HepG2 (cell line): ENCODE data around the gene DCC. TPM values are rescaled to one million over a fixed set of nuclear protein-coding genes. Genes with fewer than 3 reads are reported as not detected.

ENCODE experiments used
- ATAC-seq: fragments of 200-7000 bp; cut with Tn5 transposase; 3 replicates; pipeline ENCODE4 v1.9.1; 2020; ENCODE audit warnings: mild to moderate bottlenecking, moderate library complexity
- BruUV-seq: library from RNA; stranded (reverse); fragments of 400-500 nt; replicated peaks from 2 replicates; lab custom pipeline; 2021; lab: Mats Ljungman, UMichigan
- CTCF ChIA-PET: fragments of 300-600 bp; formaldehyde crosslinking; extraction: SDS; loops from one replicate; lab custom pipeline; 2021; ENCODE audit warnings: low total read pairs, inconsistent platforms, low intra/inter-chr PET ratio; lab: Yijun Ruan, JAX
- POLR2A ChIA-PET: fragments of 350-600 bp; sonication (Branson Sonifier 250); formaldehyde crosslinking; loops from one replicate; lab custom pipeline; 2020; ENCODE audit warnings: antibody characterized with exemption, inconsistent platforms; lab: Yijun Ruan, JAX
- DNase-seq: peaks from one replicate; pipeline ENCODE4 v3.0.0-alpha.2; 2015; ENCODE audit warnings: low spot score
- FAIRE-seq: peaks from 3 replicates; lab custom pipeline; 2011; peaks lifted over from hg19 to GRCh38; lab: Jason Lieb, UNC
- H2AFZ ChIP-seq: one replicate; pipeline ENCODE4 v1.6.1; 2011; ENCODE audit warnings: low read length, inconsistent platforms
- H3K27ac ChIP-seq: fragments of 300-600 bp; 3 replicates; pipeline ENCODE4 v1.8.0; 2011; ENCODE audit warnings: mixed run types, mild to moderate bottlenecking, mixed read lengths, low read length, inconsistent platforms; ENCODE audit not compliant: insufficient read depth; ENCODE audit errors: extremely low read length
- H3K27me3 ChIP-seq, 2 experiments: fragments of 200-600 bp in 1 of 2; 2 replicates in 1 of 2; 3 replicates in 1 of 2; pipeline versions ENCODE4 v1.6.0 to v1.8.0; 2011; ENCODE audit warnings: low read length in 2 of 2, mild to moderate bottlenecking in 2 of 2, moderate library complexity in 2 of 2, inconsistent platforms in 1 of 2; ENCODE audit not compliant: insufficient read depth in 2 of 2, control insufficient read depth in 1 of 2
- H3K36me3 ChIP-seq, 2 experiments: fragments of 200-600 bp in 1 of 2; replicated peaks in 1 of 2; 2 replicates in 1 of 2; 3 replicates in 1 of 2; pipeline versions ENCODE4 v1.5.1 to v1.8.0; 2011; ENCODE audit warnings: low read length in 2 of 2, inconsistent platforms in 1 of 2; ENCODE audit not compliant: insufficient read depth in 2 of 2, control insufficient read depth in 1 of 2
- H3K4me1 ChIP-seq: 2 replicates; pipeline ENCODE4 v1.5.1; 2012; ENCODE audit warnings: low read length, inconsistent platforms; ENCODE audit not compliant: insufficient read depth
- H3K4me2 ChIP-seq: 2 replicates; pipeline ENCODE4 v1.6.0; 2011; ENCODE audit warnings: low read depth, low read length, inconsistent platforms
- H3K4me3 ChIP-seq, 3 experiments: fragments of 200-600 bp in 1 of 3; sonication (generic), shearing (Covaris generic) in 1 of 3; replicated peaks in 1 of 3; 2 replicates each; pipeline ENCODE4 v1.5.1; 2011 to 2016; ENCODE audit warnings: low read length in 3 of 3, inconsistent platforms in 2 of 3, low read depth in 2 of 3, mild to moderate bottlenecking in 2 of 3, control low read depth in 1 of 3, mixed read lengths in 1 of 3; ENCODE audit not compliant: insufficient read depth in 1 of 3
- H3K79me2 ChIP-seq: one replicate; pipeline ENCODE4 v1.6.1; 2011; ENCODE audit warnings: low read length, inconsistent platforms; ENCODE audit not compliant: insufficient read depth
- H3K9ac ChIP-seq: 2 replicates; pipeline ENCODE4 v1.6.0; 2011; ENCODE audit warnings: mild to moderate bottlenecking, low read depth, low read length, inconsistent platforms; ENCODE audit not compliant: insufficient read depth
- H3K9me3 ChIP-seq: 2 replicates; pipeline ENCODE4 v1.5.1; 2012; ENCODE audit warnings: mild to moderate bottlenecking, low read length
- H4K20me1 ChIP-seq: 2 replicates; pipeline ENCODE4 v1.6.0; 2011; ENCODE audit warnings: inconsistent platforms, mild to moderate bottlenecking, low read length, moderate library complexity; ENCODE audit not compliant: insufficient read depth
- BORCS8-MEF2B ChIP-seq: sonication (generic); formaldehyde crosslinking; IDR thresholded peaks from 2 replicates; pipeline ENCODE4 v1.8.0; 2022; ENCODE audit warnings: mild to moderate bottlenecking, missing genetic modification reagents
- NFYB ChIP-seq: sonication (generic); formaldehyde crosslinking; IDR thresholded peaks from 2 replicates; pipeline ENCODE4 v1.4.0; 2020; ENCODE audit warnings: missing genetic modification reagents
- RFXAP ChIP-seq: sonication (generic); formaldehyde crosslinking; IDR thresholded peaks from 2 replicates; pipeline ENCODE4 v1.4.0; 2020; ENCODE audit warnings: missing genetic modification reagents, borderline replicate concordance
- SMYD3 ChIP-seq: sonication (generic); formaldehyde crosslinking; IDR thresholded peaks from 2 replicates; pipeline ENCODE4 v1.8.1; 2023; ENCODE audit warnings: mild to moderate bottlenecking, missing genetic modification reagents
- SNAI1 ChIP-seq: sonication (generic); formaldehyde crosslinking; IDR thresholded peaks from 2 replicates; pipeline ENCODE4 v1.5.0; 2020; ENCODE audit warnings: mild to moderate bottlenecking, missing genetic modification reagents, borderline replicate concordance
- SUZ12 ChIP-seq: fragments of 150-350 bp; IDR thresholded peaks from 2 replicates; pipeline ENCODE4 v1.6.1; 2014; ENCODE audit warnings: low read depth, low read length
- TEAD2 ChIP-seq: sonication (generic); formaldehyde crosslinking; IDR thresholded peaks from 2 replicates; pipeline ENCODE4 v1.9.0; 2021; ENCODE audit warnings: missing genetic modification reagents
- TP53 ChIP-seq: sonication (generic); formaldehyde crosslinking; conservative IDR thresholded peaks from 2 replicates; pipeline ENCODE4 v1.4.0; 2020; ENCODE audit warnings: missing genetic modification reagents
- XBP1 ChIP-seq: sonication (generic); formaldehyde crosslinking; IDR thresholded peaks from 2 replicates; pipeline ENCODE4 v1.5.0; 2020; ENCODE audit warnings: missing genetic modification reagents
- ZNF253 ChIP-seq: sonication (generic); formaldehyde crosslinking; IDR thresholded peaks from 2 replicates; pipeline ENCODE4 v1.8.0; 2022; ENCODE audit warnings: mild to moderate bottlenecking, missing genetic modification reagents, borderline replicate concordance
- ZNF281 ChIP-seq: sonication (generic); formaldehyde crosslinking; IDR thresholded peaks from 2 replicates; pipeline ENCODE4 v1.4.0; 2020; ENCODE audit warnings: missing genetic modification reagents, borderline replicate concordance
- ZNF414 ChIP-seq: sonication (generic); formaldehyde crosslinking; IDR thresholded peaks from 2 replicates; pipeline ENCODE4 v1.5.0; 2020; ENCODE audit warnings: missing genetic modification reagents
- ZNF549 ChIP-seq: sonication (generic); formaldehyde crosslinking; IDR thresholded peaks from 2 replicates; pipeline ENCODE4 v1.5.0; 2020; ENCODE audit warnings: missing genetic modification reagents
- ZNF619 ChIP-seq: sonication (generic); formaldehyde crosslinking; IDR thresholded peaks from 2 replicates; pipeline ENCODE4 v1.4.0; 2020; ENCODE audit warnings: mild to moderate bottlenecking, missing genetic modification reagents
- in situ Hi-C: cut with HindIII; loops from 2 replicates; pipeline ENCODE4 v1.10.0; 2017; ENCODE audit warnings: low pct_unique_long_range_greater_than_20kb; ENCODE audit not compliant: extremely low pct_ligation_motif_present
- intact Hi-C: fragments of 100-400 bp; cut with micrococcal nuclease; formaldehyde crosslinking; loops from one replicate; pipeline ENCODE4 v1.10.0; 2022; ENCODE audit not compliant: unreplicated experiment
- polyA plus RNA-seq, 8 experiments: library from polyadenylated mRNA; depleted of rRNA in 3 of 8; stranded (reverse) in 7 of 8; unstranded in 1 of 8; fragments of >200 nt; fragmentation: Illumina TruSeq in 4 of 8; extraction: Trizol in 4 of 8; gene quantifications; 2 replicates each; pipeline versions ENCODE4 v1.2.1 to v1.2.3, GENCODE V29; 2011 to 2016; ENCODE audit warnings: low read depth in 4 of 8, missing spikeins in 1 of 8, mixed read lengths in 1 of 8; ENCODE audit not compliant: insufficient read depth in 1 of 8
- total RNA-seq, 5 experiments: library from RNA; depleted of rRNA; stranded (reverse); fragments of >200 nt; fragmentation: Illumina TruSeq; extraction: Trizol; gene quantifications; 2 replicates each; pipeline ENCODE4 v1.2.3, GENCODE V29; 2016; ENCODE audit warnings: low read depth in 1 of 5
- TF ChIP-seq, protein P1 (sequence below): sonication (generic); formaldehyde crosslinking; IDR thresholded peaks from 2 replicates; pipeline ENCODE4 v1.8.0; 2022; ENCODE audit warnings: missing genetic modification reagents, low read depth, mild to moderate bottlenecking, borderline replicate concordance

DCC gene
- total and polyA plus RNA-seq, 2 of the 13 experiments (the other 11 are each of a cell fraction or from before 2014, with no cell fraction given), result not detected

- FAIRE-seq (no peak), DNase-seq (no peak), ATAC-seq (no peak)
- no peak overlapping the region for H3K27ac ChIP-seq
- no peak overlapping the region for H2AFZ ChIP-seq
- intact Hi-C loops, result no loop called here
- no peak overlapping the region for H3K9ac ChIP-seq
- H3K4me1 ChIP-seq, result no peaks in the 10 kb centered on the region
- no peak overlapping the region for H3K4me2 ChIP-seq
- in situ Hi-C loops, result no loop called here
- no peaks in the 10 kb centered on the region for H3K36me3 ChIP-seq
- POLR2A ChIA-PET, result no interaction called here
- no peaks in the 10 kb centered on the region for H4K20me1 ChIP-seq
- no peak for TF ChIP-seq ZNF619 (CRISPR knock-in tag)
- no peak for TF ChIP-seq XBP1 (CRISPR knock-in tag)
- no peak for TF ChIP-seq ZNF549 (CRISPR knock-in tag)
- TF ChIP-seq NFYB (CRISPR knock-in tag), result no peak
- TF ChIP-seq TEAD2, result no peak
- TF ChIP-seq SNAI1 (CRISPR knock-in tag), result no peak
- TF ChIP-seq RFXAP (CRISPR knock-in tag), result no peak
- TF ChIP-seq, protein P1, sequence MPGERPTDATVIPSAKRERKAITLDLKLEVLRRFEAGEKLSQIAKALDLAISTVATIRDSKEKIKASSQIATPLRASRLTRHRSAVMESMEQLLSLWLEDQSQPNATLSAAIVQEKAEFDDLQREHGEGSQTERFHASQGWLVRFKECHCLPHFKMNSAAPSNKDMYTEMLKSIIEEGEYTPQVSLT (CRISPR knock-in tag), result no peak
- no peak for TF ChIP-seq SMYD3
- TF ChIP-seq TP53, result no peak
- no peak for TF ChIP-seq BORCS8-MEF2B (CRISPR knock-in tag)
- no peak for TF ChIP-seq ZNF414
- TF ChIP-seq ZNF281, result no peak
- no peak for TF ChIP-seq ZNF253
- no peak for TF ChIP-seq SUZ12
- no peaks in the 10 kb centered on the region for H3K79me2 ChIP-seq
- 0 out of 2 replicates have a peak, but pooled peaks cover 3% of the 10 kb centered on the region for H3K9me3 ChIP-seq
- CTCF ChIA-PET, result no interaction called here
- no peak overlapping the region for H3K4me3 ChIP-seq
- no TSS peak for BruUV-seq
- no peaks in the 10 kb centered on the region for H3K27me3 ChIP-seq
These were observed 27.7 kb upstream of the DCC start for GRCh38 chr18:52312346-52312745.
